ENCODE measurements around the gene TM9SF1.

DNA sequence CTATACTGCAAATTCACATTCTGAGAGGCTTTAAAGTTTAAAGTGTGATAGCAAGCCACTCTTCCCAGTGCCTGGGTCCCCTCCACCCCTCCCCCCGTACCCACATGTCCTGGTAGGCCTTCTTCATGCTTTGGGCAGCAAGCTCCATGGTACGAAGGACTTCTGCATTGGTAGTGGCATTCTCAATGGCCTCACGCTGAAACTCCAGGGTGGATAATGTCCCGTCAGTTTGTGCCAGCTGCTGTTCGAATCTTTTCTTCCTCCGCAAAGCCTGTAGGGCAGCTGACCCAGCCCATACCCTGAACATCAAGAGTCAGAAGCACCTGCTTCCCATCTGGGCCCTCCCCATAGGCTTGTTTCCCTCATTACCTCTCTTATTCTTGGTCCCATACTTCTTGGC lies 16.1 kb upstream of the TM9SF1 start:
- TF ChIP-seq POLR2AphosphoS5 (IDR thresholded peaks at IDR 0.05; ENCODE audit: low read depth) (no peak), EZH2phosphoT487 (IDR thresholded peaks at IDR 0.05; ENCODE audit: unreplicated experiment) (no peak), JUNB (IDR thresholded peaks at IDR 0.05; ENCODE audit: unreplicated experiment) (no peak), EZH2 (IDR thresholded peaks at IDR 0.05; ENCODE audit: low read depth, unreplicated experiment) (no peak), CREB1 (CRISPR knock-in tag; IDR thresholded peaks at IDR 0.05; ENCODE audit: low read depth) (no peak), STAT1 (IDR thresholded peaks at IDR 0.05; ENCODE audit: unreplicated experiment) (no peak), ZNF114 (CRISPR knock-in tag; IDR thresholded peaks at IDR 0.05) (no peak)
- TF ChIP-seq, protein P1, sequence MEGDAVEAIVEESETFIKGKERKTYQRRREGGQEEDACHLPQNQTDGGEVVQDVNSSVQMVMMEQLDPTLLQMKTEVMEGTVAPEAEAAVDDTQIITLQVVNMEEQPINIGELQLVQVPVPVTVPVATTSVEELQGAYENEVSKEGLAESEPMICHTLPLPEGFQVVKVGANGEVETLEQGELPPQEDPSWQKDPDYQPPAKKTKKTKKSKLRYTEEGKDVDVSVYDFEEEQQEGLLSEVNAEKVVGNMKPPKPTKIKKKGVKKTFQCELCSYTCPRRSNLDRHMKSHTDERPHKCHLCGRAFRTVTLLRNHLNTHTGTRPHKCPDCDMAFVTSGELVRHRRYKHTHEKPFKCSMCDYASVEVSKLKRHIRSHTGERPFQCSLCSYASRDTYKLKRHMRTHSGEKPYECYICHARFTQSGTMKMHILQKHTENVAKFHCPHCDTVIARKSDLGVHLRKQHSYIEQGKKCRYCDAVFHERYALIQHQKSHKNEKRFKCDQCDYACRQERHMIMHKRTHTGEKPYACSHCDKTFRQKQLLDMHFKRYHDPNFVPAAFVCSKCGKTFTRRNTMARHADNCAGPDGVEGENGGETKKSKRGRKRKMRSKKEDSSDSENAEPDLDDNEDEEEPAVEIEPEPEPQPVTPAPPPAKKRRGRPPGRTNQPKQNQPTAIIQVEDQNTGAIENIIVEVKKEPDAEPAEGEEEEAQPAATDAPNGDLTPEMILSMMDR (conservative IDR thresholded peaks at IDR 0.05; ENCODE audit: low read depth in 2 of 2): no peak
- TF ChIP-seq, protein P2, sequence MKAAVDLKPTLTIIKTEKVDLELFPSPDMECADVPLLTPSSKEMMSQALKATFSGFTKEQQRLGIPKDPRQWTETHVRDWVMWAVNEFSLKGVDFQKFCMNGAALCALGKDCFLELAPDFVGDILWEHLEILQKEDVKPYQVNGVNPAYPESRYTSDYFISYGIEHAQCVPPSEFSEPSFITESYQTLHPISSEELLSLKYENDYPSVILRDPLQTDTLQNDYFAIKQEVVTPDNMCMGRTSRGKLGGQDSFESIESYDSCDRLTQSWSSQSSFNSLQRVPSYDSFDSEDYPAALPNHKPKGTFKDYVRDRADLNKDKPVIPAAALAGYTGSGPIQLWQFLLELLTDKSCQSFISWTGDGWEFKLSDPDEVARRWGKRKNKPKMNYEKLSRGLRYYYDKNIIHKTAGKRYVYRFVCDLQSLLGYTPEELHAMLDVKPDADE (IDR thresholded peaks at IDR 0.05): no peak
- TF ChIP-seq, protein P3, sequence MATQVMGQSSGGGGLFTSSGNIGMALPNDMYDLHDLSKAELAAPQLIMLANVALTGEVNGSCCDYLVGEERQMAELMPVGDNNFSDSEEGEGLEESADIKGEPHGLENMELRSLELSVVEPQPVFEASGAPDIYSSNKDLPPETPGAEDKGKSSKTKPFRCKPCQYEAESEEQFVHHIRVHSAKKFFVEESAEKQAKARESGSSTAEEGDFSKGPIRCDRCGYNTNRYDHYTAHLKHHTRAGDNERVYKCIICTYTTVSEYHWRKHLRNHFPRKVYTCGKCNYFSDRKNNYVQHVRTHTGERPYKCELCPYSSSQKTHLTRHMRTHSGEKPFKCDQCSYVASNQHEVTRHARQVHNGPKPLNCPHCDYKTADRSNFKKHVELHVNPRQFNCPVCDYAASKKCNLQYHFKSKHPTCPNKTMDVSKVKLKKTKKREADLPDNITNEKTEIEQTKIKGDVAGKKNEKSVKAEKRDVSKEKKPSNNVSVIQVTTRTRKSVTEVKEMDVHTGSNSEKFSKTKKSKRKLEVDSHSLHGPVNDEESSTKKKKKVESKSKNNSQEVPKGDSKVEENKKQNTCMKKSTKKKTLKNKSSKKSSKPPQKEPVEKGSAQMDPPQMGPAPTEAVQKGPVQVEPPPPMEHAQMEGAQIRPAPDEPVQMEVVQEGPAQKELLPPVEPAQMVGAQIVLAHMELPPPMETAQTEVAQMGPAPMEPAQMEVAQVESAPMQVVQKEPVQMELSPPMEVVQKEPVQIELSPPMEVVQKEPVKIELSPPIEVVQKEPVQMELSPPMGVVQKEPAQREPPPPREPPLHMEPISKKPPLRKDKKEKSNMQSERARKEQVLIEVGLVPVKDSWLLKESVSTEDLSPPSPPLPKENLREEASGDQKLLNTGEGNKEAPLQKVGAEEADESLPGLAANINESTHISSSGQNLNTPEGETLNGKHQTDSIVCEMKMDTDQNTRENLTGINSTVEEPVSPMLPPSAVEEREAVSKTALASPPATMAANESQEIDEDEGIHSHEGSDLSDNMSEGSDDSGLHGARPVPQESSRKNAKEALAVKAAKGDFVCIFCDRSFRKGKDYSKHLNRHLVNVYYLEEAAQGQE (IDR thresholded peaks at IDR 0.05; ENCODE audit: unreplicated experiment): no peak

All from GM23338 (cell line).